Neural crest cell (in vitro differentiated cells): ENCODE data around the gene RBM41. TPM values are rescaled to one million over a fixed set of nuclear protein-coding genes. Genes with fewer than 3 reads are reported as not detected.

ENCODE experiments used
- DNase-seq: peaks from one replicate; pipeline ENCODE4 v3.0.0; 2021; ENCODE audit warnings: low read depth, mixed read lengths, low spot score
- H3K27ac Mint-ChIP-seq: one replicate; pipeline ENCODE4 v1.8.0; 2021; ENCODE audit warnings: mild to moderate bottlenecking, mixed read lengths; ENCODE audit not compliant: unreplicated experiment
- H3K27me3 Mint-ChIP-seq: 2 replicates; pipeline ENCODE4 v1.8.0; 2021; ENCODE audit warnings: low read depth, mild to moderate bottlenecking, mixed read lengths
- H3K36me3 Mint-ChIP-seq: 2 replicates; pipeline ENCODE4 v1.8.0; 2021; ENCODE audit warnings: low read depth, mild to moderate bottlenecking, mixed read lengths
- H3K4me1 Mint-ChIP-seq: 2 replicates; pipeline ENCODE4 v1.8.0; 2021; ENCODE audit warnings: mixed read lengths
- H3K4me3 Mint-ChIP-seq: one replicate; pipeline ENCODE4 v1.8.0; 2021; ENCODE audit warnings: mild to moderate bottlenecking, mixed read lengths
- H3K9me3 Mint-ChIP-seq: 2 replicates; pipeline ENCODE4 v1.8.0; 2021; ENCODE audit warnings: mixed read lengths
- CTCF ChIP-seq: fragments of 200-600 bp; sonication (generic); conservative IDR thresholded peaks from 2 replicates; pipeline ENCODE4 v1.5.0; 2021; ENCODE audit warnings: antibody characterized with exemption, mild to moderate bottlenecking
- total RNA-seq: library from RNA; stranded (reverse); gene quantifications from 2 replicates; pipeline ENCODE4 v1.2.1, GENCODE V29; 2021

RBM41 gene
- total RNA-seq, 1 donor from 2014 or later: 15.8 TPM

GRCh38 chrX:107154787-107155620, 36.4 kb upstream of the RBM41 start:
- peak overlapping the region; percentile 27 for H3K27ac Mint-ChIP-seq

DNA sequence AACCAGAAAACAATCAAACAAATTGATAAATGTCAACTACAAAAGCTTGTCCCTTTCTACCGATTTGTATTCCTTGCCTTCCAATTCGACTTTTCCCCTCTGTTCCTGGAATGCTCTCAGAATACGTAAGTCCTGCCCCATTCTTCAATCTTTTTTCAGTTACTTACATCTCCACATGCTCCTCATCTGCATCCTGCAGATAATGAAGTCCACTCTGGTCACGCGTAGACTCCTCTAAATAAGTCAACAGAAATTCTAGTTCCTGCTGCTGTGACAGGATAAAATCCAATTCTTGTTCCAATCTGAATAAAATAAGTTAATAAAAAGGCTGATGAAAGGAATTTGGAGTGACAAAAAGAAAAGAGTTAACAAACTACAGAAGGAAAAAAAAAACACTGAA, 34.4 kb upstream of the RBM41 start:
- H3K4me3 Mint-ChIP-seq: no peak overlapping the region
- H3K36me3 Mint-ChIP-seq: peaks cover 5% of the 10 kb centered on the region
- DNase-seq: no peak
- H3K27me3 Mint-ChIP-seq: no peaks in the 10 kb centered on the region
- peaks cover 4% of the 10 kb centered on the region for H3K9me3 Mint-ChIP-seq
- no peak overlapping the region for H3K27ac Mint-ChIP-seq
- no peak for TF ChIP-seq CTCF
- H3K4me1 Mint-ChIP-seq: no peaks in the 10 kb centered on the region

More at GRCh38 chrX:107154787-107155620, 36.4 kb upstream of the RBM41 start:
- Mint-ChIP-seq H3K4me3 (peak overlapping the region; percentile 84), H3K4me1 (no peaks in the 10 kb centered on the region), H3K36me3 (peaks cover 5% of the 10 kb centered on the region), H3K9me3 (peaks cover 4% of the 10 kb centered on the region), H3K27me3 (no peaks in the 10 kb centered on the region)
- TF ChIP-seq CTCF: no peak
- DNase-seq: no peak

DNA sequence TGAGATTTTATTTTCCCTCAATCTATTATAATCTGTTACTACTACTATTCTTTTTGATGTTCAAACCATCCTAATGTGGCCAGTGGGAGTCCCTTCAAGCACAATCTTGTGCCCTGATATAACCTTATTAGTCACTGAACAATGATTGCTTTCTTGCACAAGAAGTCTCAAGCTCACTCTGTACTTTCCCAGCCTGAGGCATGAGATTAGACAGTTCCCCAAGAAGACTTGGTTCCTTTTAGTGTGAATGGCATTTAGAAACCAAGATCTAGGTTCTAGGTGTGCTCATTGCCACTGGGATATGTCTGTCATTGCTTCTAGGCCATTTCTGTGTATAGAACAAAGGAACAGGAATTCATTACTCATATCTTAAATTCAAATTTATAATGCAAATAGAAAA, 28.0 kb upstream of the RBM41 start:
- no peak overlapping the region for H3K4me3 Mint-ChIP-seq
- peaks cover 6% of the 10 kb centered on the region for H3K9me3 Mint-ChIP-seq
- no peak for DNase-seq
- no peaks in the 10 kb centered on the region for H3K36me3 Mint-ChIP-seq
- no peak for TF ChIP-seq CTCF
- H3K27ac Mint-ChIP-seq: no peak overlapping the region
- H3K27me3 Mint-ChIP-seq: no peaks in the 10 kb centered on the region
- H3K4me1 Mint-ChIP-seq: no peaks in the 10 kb centered on the region

GRCh38 chrX:107135965-107136307, 17.3 kb upstream of the RBM41 start:
- H3K27me3 Mint-ChIP-seq: no peaks in the 10 kb centered on the region
- no peak for DNase-seq
- H3K9me3 Mint-ChIP-seq: peaks cover 10% of the 10 kb centered on the region
- no peak overlapping the region for H3K4me3 Mint-ChIP-seq
- H3K4me1 Mint-ChIP-seq: peaks cover 3% of the 10 kb centered on the region
- H3K36me3 Mint-ChIP-seq: peaks cover 3% of the 10 kb centered on the region
- no peak overlapping the region for H3K27ac Mint-ChIP-seq
- no peak for TF ChIP-seq CTCF

- Mint-ChIP-seq H3K27ac (no peak overlapping the region), H3K4me1 (peaks cover 3% of the 10 kb centered on the region), H3K4me3 (no peak overlapping the region), H3K27me3 (no peaks in the 10 kb centered on the region), H3K36me3 (peaks cover 3% of the 10 kb centered on the region), H3K9me3 (peaks cover 10% of the 10 kb centered on the region)
- no peak for TF ChIP-seq CTCF
- no peak for DNase-seq
These were observed 16.7 kb upstream of the RBM41 start for GRCh38 chrX:107135049-107135964.
